Choroid plexus epithelial cell (primary cell): ENCODE measurements around the gene ATP5ME.

ENCODE experiments used
- DNase-seq: peaks from one replicate; pipeline ENCODE4 v3.0.0-alpha.2; 2010; ENCODE audit warnings: low read depth
- H3K4me3 ChIP-seq: 2 replicates; pipeline ENCODE4 v1.5.1; 2011; ENCODE audit warnings: low read depth, mild to moderate bottlenecking, control low read depth, low read length, moderate library complexity
- CTCF ChIP-seq: conservative IDR thresholded peaks from 2 replicates; pipeline ENCODE4 v1.5.1; 2011; ENCODE audit warnings: low read depth, mild to moderate bottlenecking, control low read depth, inconsistent platforms, low read length, moderate library complexity

ATP5ME gene

GRCh38 chr4:686413-687040 lies 12.5 kb upstream of the ATP5ME start:
- no peak for DNase-seq
- TF ChIP-seq CTCF: no peak
- no peak overlapping the region for H3K4me3 ChIP-seq

- DNase-seq: no peak
- no peak for TF ChIP-seq CTCF
- no peak overlapping the region for H3K4me3 ChIP-seq
Measured at GRCh38 chr4:685679-686412, 11.8 kb upstream of the ATP5ME start.

DNA sequence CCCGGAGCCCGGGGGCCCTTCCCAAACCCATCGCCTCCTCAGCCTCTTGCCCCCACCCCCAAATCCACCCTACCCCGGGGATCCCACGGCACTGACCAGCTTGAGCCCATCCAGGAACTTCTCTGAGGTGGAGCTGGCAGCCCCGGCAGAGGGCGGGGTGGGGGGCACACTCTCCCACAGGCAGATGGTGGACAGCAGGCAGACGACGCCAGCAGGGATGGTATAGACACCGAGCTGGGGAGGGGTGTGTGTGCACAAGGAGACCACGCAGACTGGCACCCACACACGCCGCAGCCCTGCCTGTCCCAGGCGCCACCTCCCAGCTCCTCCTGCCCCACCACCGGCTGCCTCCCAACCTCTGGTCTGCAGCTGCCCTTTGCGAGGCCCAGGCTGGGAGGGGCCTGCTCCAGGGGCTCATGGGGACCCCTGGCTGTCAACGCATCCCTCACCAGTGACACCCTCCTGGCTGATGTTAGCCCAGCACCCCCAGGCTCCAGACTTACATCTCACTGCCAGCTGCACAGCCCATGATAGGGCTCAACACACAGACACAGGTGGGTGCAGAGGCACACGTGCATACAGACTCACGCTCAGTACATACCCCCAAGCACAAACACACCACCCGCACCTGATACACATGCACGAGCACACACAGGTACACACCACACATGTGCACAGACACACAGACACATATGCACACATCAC lies 10.7 kb upstream of the ATP5ME start:
- no peak for TF ChIP-seq CTCF
- no peak overlapping the region for H3K4me3 ChIP-seq

DNA sequence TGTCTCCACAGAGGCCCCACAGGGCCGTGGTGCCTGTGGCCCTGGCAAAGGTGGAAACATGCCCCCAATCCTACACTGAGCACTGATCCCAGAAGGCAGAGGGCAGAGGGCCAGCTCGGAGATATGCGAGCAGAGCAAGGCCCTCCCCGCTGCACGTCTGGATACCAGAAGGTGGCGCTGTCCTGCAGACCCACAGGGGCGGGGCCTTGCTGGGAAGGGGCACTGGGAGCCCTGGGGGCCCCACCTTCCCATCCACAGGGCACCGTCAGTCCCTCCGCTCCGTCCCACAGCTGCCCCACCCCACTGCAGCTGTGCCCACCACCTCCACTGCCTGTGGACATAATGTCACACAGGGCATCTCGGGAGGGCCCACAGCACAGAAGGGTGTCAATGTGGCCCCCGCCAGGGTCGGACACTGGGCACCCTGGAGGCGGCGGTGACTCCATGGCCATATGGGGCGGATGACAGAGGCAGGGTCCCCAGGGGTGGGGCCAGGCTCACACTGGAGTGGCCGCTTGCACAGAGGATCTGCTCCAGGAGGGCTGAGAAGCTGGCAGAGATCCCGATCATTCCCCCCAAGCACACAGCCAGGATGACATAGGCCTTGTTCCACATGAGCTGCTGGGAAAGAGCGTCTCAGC lies 10.0 kb upstream of the ATP5ME start:
- peak; percentile 84 for TF ChIP-seq CTCF
- no peak overlapping the region for H3K4me3 ChIP-seq
- DNase-seq: peak; percentile 82

More for the DNA sequence above, 10.7 kb upstream of the ATP5ME start:
- no peak for DNase-seq

GRCh38 chr4:683247-683897 lies 9.3 kb upstream of the ATP5ME start:
- no peak for TF ChIP-seq CTCF
- DNase-seq: no peak
- H3K4me3 ChIP-seq: no peak overlapping the region

- DNase-seq: no peak
- no peak overlapping the region for H3K4me3 ChIP-seq
- TF ChIP-seq CTCF: no peak
Measured at GRCh38 chr4:682490-683172, 8.6 kb upstream of the ATP5ME start.
